HFFc6 (cell line): ENCODE measurements around the gene TMEM11. TPM values are rescaled to one million over a fixed set of nuclear protein-coding genes. Genes with fewer than 3 reads are reported as not detected.

Source experiments
- DNase-seq: peaks from one replicate; pipeline ENCODE4 v3.0.0-alpha.2; 2018
- H3K27ac Mint-ChIP-seq: 2 replicates; pipeline ENCODE4 v1.8.0; 2020; ENCODE audit warnings: mild to moderate bottlenecking, mixed read lengths
- H3K27me3 Mint-ChIP-seq: 2 replicates; pipeline ENCODE4 v1.8.0; 2021; ENCODE audit warnings: mild to moderate bottlenecking, moderate library complexity, mixed read lengths; ENCODE audit not compliant: insufficient read depth
- H3K36me3 Mint-ChIP-seq: 2 replicates; pipeline ENCODE4 v1.8.0; 2021; ENCODE audit warnings: low read depth, mixed read lengths
- H3K4me1 Mint-ChIP-seq: 2 replicates; pipeline ENCODE4 v1.8.0; 2020; ENCODE audit warnings: low read depth, mixed read lengths
- H3K4me3 Mint-ChIP-seq: 2 replicates; pipeline ENCODE4 v1.8.0; 2020; ENCODE audit warnings: mild to moderate bottlenecking, moderate library complexity, mixed read lengths
- H3K9me3 Mint-ChIP-seq: 2 replicates; pipeline ENCODE4 v1.8.0; 2020; ENCODE audit warnings: mild to moderate bottlenecking, mixed read lengths
- total RNA-seq, 6 experiments: library from RNA; stranded (reverse); fragmentation: NEBNext Ultra II Directional; extraction: Animal tissue kit (Norgen Biotek cat#: 25700); gene quantifications; 2 replicates in 1 of 6; 3 replicates in 5 of 6; pipeline ENCODE4 v1.2.3, GENCODE V29; 2021
- TF ChIP-seq, protein P1 (sequence below): fragments of 200-600 bp; sonication (generic); IDR thresholded peaks from 2 replicates; pipeline ENCODE4 v1.5.0; 2021; ENCODE audit warnings: antibody characterized with exemption, mild to moderate bottlenecking

The TMEM11 gene
- total RNA-seq, 6 experiments from 2014 or later = 32.5 to 37.6 (median 33.9) TPM

DNA sequence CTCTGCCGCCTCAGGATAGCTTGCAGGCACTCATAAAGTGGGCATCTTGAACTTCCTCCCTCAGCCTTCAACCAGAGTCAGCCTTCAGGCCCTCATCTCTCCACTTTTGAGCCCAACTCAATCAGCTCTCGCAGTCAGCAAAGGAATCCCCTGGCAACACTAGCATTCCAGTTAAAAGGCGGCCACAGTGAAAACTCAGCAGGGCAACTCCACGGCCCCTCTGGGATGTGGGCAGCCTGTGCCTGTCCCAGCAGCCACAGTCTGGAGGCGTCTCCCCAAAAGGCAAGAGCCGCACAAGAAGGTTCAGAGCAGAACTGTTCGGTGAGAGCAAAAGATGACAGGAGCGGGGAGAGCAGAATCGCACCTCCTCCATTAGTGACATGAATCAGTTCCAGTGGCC is 9.0 kb downstream of the TMEM11 start:
- Mint-ChIP-seq H3K4me1 (peaks cover 36% of the 10 kb centered on the region), H3K9me3 (no peaks in the 10 kb centered on the region), H3K36me3 (peaks cover 7% of the 10 kb centered on the region), H3K27ac (peak overlapping the region; percentile 40), H3K4me3 (no peak overlapping the region), H3K27me3 (no peaks in the 10 kb centered on the region)
- TF ChIP-seq, protein P1, sequence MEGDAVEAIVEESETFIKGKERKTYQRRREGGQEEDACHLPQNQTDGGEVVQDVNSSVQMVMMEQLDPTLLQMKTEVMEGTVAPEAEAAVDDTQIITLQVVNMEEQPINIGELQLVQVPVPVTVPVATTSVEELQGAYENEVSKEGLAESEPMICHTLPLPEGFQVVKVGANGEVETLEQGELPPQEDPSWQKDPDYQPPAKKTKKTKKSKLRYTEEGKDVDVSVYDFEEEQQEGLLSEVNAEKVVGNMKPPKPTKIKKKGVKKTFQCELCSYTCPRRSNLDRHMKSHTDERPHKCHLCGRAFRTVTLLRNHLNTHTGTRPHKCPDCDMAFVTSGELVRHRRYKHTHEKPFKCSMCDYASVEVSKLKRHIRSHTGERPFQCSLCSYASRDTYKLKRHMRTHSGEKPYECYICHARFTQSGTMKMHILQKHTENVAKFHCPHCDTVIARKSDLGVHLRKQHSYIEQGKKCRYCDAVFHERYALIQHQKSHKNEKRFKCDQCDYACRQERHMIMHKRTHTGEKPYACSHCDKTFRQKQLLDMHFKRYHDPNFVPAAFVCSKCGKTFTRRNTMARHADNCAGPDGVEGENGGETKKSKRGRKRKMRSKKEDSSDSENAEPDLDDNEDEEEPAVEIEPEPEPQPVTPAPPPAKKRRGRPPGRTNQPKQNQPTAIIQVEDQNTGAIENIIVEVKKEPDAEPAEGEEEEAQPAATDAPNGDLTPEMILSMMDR = no peak
- DNase-seq = no peak

DNA sequence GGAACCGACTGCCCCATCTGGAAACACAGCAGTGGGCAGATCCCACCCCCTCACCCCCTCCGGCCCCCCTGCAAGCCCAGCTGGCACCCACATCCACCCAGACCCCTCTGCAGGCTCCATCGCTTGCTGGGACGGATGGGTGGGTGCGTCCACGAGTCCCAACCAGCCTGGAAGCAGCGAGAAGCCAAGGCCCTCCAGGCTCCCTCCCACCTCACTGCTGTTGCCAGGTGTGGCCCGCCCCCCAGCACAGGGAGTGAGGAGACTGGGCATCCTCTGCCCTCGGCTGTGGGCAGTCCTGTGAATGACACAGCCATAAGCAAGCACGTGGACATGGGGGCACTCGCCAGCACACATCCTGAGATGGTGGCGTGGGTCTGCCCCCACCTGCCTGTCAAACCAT is 11.4 kb downstream of the TMEM11 start:
- Mint-ChIP-seq H3K27me3 (no peaks in the 10 kb centered on the region), H3K9me3 (no peaks in the 10 kb centered on the region), H3K36me3 (peaks cover 20% of the 10 kb centered on the region), H3K27ac (no peak overlapping the region), H3K4me1 (peaks cover 49% of the 10 kb centered on the region), H3K4me3 (no peak overlapping the region)
- no peak for DNase-seq
- TF ChIP-seq, protein P1 = no peak

DNA sequence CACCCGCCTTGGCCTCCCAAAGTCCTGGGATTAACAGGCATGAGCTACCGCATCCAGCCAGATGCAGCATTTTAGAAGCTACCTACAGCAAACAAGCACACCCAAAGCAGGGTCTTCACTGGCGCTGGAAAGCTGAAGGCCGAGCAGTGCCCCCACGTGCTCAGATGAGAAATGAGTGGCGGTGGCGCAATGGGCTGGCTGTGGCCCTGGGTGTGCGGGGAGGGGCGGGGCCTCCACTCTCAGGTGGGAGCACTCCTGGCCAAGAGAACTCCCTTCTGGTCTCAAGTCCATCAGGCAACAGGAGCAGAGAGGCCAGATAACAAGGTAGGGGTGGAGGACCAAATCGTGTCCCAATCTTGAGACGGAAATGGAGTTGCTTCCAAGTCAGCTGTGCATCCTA is 12.1 kb downstream of the TMEM11 start:
- TF ChIP-seq, protein P1 = no peak
- Mint-ChIP-seq H3K9me3 (no peaks in the 10 kb centered on the region), H3K4me1 (peaks cover 49% of the 10 kb centered on the region), H3K27me3 (no peaks in the 10 kb centered on the region), H3K36me3 (peaks cover 23% of the 10 kb centered on the region), H3K4me3 (no peak overlapping the region), H3K27ac (peak overlapping the region; percentile 71)
- no peak for DNase-seq

DNA sequence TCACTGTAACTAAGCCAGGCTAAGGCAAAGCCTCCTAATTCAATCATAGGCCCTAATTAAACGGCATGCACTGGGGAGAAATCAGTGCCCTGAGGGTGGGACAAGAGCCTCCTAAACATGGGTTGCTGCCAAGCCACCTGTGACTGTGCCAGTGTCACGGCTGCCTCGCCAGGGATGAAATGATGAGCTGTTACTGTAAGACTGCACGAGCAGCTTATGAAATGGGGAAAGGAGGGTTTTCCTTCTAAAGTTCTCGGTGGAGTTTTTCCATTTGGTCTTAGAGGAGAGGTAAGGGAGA is 12.7 kb downstream of the TMEM11 start:
- H3K27me3 Mint-ChIP-seq = no peaks in the 10 kb centered on the region
- H3K27ac Mint-ChIP-seq = peak overlapping the region; percentile 71
- no peaks in the 10 kb centered on the region for H3K9me3 Mint-ChIP-seq
- peaks cover 28% of the 10 kb centered on the region for H3K36me3 Mint-ChIP-seq
- DNase-seq = peak; percentile 85
- H3K4me3 Mint-ChIP-seq = peak overlapping the region; percentile 34
- TF ChIP-seq, protein P1 = no peak
- peaks cover 49% of the 10 kb centered on the region for H3K4me1 Mint-ChIP-seq

DNA sequence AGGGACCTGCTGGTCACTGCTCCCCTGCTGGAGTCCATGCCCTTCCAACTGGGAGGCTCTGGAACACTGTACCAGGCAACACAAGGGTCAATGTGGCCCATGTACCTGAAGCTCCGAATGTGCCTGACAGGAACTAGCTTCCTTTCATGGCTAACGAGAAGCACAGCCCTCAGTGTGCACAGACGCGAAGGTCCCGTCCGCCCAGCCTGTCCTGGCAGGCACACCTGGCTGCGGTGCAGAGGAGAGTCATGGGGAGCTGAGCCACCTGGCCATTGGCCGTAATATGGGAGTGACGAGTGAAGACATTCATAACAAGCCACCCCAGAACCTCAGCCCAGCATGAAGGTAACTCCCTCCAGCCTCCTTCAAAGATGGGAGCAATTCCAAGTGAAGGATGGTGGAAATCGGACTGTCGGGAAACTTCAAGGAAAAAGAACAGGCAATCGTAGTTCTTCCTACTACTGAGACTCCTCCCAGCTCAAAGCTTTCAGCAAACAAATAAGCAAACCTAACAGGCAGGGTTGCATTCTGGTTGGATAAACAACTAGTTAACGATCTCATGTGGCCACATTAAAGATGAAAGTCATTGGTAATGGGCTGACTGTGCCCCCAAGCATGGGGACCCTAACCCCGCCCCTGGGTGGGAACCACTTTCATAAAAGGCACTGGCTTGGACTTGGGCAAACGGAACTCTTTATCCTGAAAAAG is 13.2 kb downstream of the TMEM11 start:
- H3K4me3 Mint-ChIP-seq = peak overlapping the region; percentile 34

More for the DNA sequence above, 13.2 kb downstream of the TMEM11 start:
- Mint-ChIP-seq H3K27me3 (no peaks in the 10 kb centered on the region), H3K36me3 (peaks cover 28% of the 10 kb centered on the region), H3K9me3 (no peaks in the 10 kb centered on the region), H3K27ac (peak overlapping the region; percentile 76), H3K4me1 (peaks cover 49% of the 10 kb centered on the region)
- TF ChIP-seq, protein P1 = no peak
- DNase-seq = no peak
